ENCODE results near the gene FARS2.

DNA sequence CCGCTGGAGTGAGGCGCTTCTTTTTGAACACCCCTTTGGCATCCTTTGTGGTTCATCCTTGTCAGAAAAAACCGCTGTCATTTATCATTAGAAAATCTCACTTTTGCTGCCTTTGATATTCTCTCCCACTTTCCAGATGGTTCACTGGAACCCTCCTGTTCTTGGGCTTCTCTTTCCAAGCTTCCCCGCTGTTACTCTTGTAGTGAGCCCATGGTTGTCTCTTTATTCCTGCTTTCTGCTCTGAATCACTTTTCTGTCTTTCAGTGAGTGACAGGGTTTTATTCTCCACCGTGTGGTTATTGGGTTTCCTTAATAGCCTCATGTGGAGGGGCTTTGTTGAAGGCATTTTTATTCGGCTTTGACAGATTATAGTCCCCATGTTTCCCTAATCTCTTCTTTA, 117.0 kb downstream of the FARS2 start:
- TF ChIP-seq, protein P1, sequence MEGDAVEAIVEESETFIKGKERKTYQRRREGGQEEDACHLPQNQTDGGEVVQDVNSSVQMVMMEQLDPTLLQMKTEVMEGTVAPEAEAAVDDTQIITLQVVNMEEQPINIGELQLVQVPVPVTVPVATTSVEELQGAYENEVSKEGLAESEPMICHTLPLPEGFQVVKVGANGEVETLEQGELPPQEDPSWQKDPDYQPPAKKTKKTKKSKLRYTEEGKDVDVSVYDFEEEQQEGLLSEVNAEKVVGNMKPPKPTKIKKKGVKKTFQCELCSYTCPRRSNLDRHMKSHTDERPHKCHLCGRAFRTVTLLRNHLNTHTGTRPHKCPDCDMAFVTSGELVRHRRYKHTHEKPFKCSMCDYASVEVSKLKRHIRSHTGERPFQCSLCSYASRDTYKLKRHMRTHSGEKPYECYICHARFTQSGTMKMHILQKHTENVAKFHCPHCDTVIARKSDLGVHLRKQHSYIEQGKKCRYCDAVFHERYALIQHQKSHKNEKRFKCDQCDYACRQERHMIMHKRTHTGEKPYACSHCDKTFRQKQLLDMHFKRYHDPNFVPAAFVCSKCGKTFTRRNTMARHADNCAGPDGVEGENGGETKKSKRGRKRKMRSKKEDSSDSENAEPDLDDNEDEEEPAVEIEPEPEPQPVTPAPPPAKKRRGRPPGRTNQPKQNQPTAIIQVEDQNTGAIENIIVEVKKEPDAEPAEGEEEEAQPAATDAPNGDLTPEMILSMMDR (IDR thresholded peaks at IDR 0.05) = no peak
- no peak for TF ChIP-seq POLR2A (IDR thresholded peaks at IDR 0.05)
- TF ChIP-seq EP300 (IDR thresholded peaks at IDR 0.05; ENCODE audit: low read depth) = no peak

All from transverse colon (tissue), 3 donors.